Lower leg skin (tissue), 4 donors: ENCODE data around the gene MUC5AC. TPM values are rescaled to one million over a fixed set of nuclear protein-coding genes. Genes with fewer than 3 reads are reported as not detected.

Experiments used
- DNase-seq, 2 donors: peaks; one replicate each; pipeline ENCODE4 v3.0.0-alpha.2; 2019; ENCODE audit warnings: low spot score in 2 of 2
- H3K4me3 ChIP-seq: fragments of 200-600 bp; sonication (generic); 2 replicates; pipeline ENCODE4 v1.5.1; 2017; ENCODE audit warnings: mild to moderate bottlenecking, low read depth; ENCODE audit not compliant: poor library complexity, severe bottlenecking
- CTCF ChIP-seq, 3 donors: fragments of 450-650 bp; IDR thresholded peaks; one replicate each; pipeline ENCODE4 v1.5.1; 2016; ENCODE audit warnings: antibody characterized with exemption in 3 of 3, mild to moderate bottlenecking in 3 of 3, moderate library complexity in 2 of 3
- POLR2A ChIP-seq, 2 donors: fragments of 450-650 bp; IDR thresholded peaks; one replicate each; pipeline ENCODE4 v1.6.1; 2016 to 2017; ENCODE audit warnings: antibody characterized with exemption in 2 of 2, mild to moderate bottlenecking in 1 of 2, moderate library complexity in 1 of 2
- WGBS, 2 donors: methylation state at CpG; one replicate each; pipeline ENCODE4 v1.1.5; 2018; 5-methylcytosine and 5-hydroxymethylcytosine counted together
- intact Hi-C: fragments of 100-400 bp; cut with DNase I; formaldehyde crosslinking; loops from one replicate; pipeline ENCODE4 v1.15.0; 2023; ENCODE audit warnings: low total_unique reads
- total RNA-seq, 4 donors: library from RNA; depleted of rRNA; stranded (reverse); fragments of >200 nt; gene quantifications; one replicate each; pipeline ENCODE4 v1.1.0, GENCODE V29; 2016

MUC5AC gene
- total RNA-seq, 4 donors from 2014 or later: 0.02 to 0.04 (median 0.03) TPM; not detected in 1

DNA sequence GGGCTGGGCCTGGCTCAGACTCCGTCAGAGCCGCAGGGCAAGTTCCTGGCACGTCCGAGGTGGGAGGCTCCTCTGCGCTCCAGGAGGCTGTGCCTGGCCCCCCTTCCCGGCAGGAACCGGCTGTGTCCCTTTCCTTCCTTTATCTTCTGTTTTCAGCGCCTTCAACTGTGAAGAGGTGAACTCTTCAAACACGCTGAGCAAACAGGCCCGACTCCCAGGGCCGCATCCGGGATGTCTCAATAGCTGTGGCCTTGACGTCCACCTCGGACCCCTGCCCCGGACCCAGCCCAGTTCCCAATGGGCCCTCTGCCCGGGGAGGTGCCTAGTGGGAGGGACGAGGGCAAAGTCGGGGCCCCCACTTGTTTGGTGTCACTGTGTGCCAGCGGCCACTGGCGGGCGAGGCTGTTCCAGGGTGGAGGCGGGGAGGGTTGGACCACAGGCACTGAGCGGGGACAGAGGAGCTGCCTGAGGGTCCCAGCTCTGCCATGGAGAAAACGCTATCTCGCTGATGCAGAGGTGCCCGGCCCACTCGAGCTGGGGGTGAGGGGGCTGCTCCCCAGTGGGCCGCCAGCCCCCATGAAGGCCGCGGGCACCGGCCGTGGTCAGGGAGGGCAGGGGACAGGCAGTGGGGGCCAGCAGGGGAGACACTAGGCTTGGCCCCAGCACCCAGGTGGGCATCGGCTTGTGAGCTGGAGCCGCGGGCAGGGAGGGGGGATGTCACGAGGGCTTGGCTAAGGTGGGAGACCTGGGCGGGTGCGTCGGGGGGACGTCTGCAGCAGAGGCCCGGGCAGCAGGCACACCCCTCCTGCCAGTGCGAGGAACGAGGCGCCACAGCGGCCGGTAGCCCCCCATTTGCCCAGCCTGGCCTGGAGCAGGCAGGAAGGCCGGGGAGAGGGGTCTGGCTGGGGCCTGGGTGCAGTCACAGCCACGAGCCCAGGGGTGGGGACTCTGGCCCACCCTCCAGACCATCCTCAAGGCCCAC, 62.4 kb downstream of the MUC5AC start:
- WGBS, 2 donors: 62 to 68% methylated on average over 45 to 48 of the region's 48 CpGs
- intact Hi-C loops: no loop called here
- TF ChIP-seq POLR2A (IDR thresholded peaks at IDR 0.05) (no peak), CTCF (IDR thresholded peaks at IDR 0.05) (no peak)
- DNase-seq: peak in 1 of 2 donors; percentile 88
- H3K4me3 ChIP-seq: no peak overlapping the region

DNA sequence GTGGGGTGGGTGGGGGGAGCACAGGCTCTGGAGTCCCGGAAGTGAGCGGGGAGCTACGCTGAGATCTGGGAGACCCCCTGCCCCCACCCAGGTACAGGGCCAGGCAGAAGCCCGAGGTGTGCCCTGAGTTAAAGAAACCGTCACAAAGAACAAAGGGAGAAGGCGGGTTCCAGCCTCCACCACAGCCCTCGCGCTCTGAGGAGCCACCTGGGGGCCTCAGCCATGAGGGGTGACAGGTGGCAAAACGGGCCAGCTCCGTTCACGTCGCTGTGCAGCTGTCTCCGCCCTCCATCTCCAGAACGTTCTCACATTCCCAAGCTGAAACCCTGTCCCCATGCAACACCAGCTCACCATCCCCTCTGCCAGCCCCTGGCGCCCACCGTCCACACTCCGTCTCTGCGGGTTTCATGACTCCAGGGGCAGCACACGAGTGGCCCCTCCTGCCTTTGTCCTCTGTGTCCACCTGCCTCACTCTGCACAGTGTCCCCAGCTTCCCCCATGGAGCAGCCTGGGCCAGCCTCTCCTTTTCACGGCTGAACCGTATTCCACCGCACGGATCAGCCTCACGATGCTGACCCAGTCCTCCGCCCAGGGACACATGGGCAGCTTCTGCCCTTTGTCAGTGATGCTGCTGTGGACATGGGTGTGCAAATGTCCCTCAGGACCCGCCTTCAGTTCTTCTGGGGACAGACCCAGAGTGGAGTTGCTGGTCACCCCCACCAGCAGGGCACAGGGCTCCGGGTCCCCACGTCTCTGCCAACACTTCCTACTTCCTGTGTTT, 63.4 kb downstream of the MUC5AC start:
- intact Hi-C loops: no loop called here
- TF ChIP-seq CTCF (IDR thresholded peaks at IDR 0.05): no peak
- no peak for TF ChIP-seq POLR2A (IDR thresholded peaks at IDR 0.05)
- 50 to 54% methylated on average over 27 to 28 of the region's 28 CpGs for WGBS, 2 donors
- DNase-seq: peak in 1 of 2 donors; percentile 53
- H3K4me3 ChIP-seq: no peak overlapping the region

- 76 to 83% methylated on average over 20 to 23 of the region's 23 CpGs for WGBS, 2 donors
Observed at GRCh38 chr11:1221848-1222311, 64.1 kb downstream of the MUC5AC start.

GRCh38 chr11:1222491-1223345, 65.0 kb downstream of the MUC5AC start, which contains the start of gene MUC5B:
Gene MUC5B, plus strand, starts transcription at chr11:1223066. Its CDS starts 58 bp downstream, at chr11:1223124.
- DNase-seq: peak in 1 of 2 donors; percentile 85
- TF ChIP-seq POLR2A (IDR thresholded peaks at IDR 0.05): no peak
- no peak for TF ChIP-seq CTCF (IDR thresholded peaks at IDR 0.05)
- intact Hi-C loops: no loop called here
- 51 to 67% methylated on average over 18 to 31 of the region's 36 CpGs for WGBS, 2 donors
- no peak within 1 kb of the TSS for H3K4me3 ChIP-seq

More at GRCh38 chr11:1221848-1222311, 64.1 kb downstream of the MUC5AC start:
- DNase-seq: peak in 1 of 2 donors; percentile 82
- no peak for TF ChIP-seq POLR2A (IDR thresholded peaks at IDR 0.05)
- no peak for TF ChIP-seq CTCF (IDR thresholded peaks at IDR 0.05)
- H3K4me3 ChIP-seq: no peak overlapping the region
- intact Hi-C loops: no loop called here
